Sigmoid colon (tissue), 7 donors: ENCODE data around the gene PFKM. TPM values are rescaled to one million over a fixed set of nuclear protein-coding genes. Genes with fewer than 3 reads are reported as not detected.
"Not testable (repeated sequence)": the region's sequence is repeated elsewhere in the genome, so short reads cannot be mapped to it uniquely, and the experiment has no call there.

Experiments used
- DNase-seq: peaks from one replicate; pipeline ENCODE4 v3.0.0-alpha.2; 2019
- H3K27ac ChIP-seq, 4 donors: fragments of 200-600 bp; sonication (generic); one replicate each; pipeline ENCODE4 v1.5.1; 2016 to 2019; ENCODE audit warnings: mild to moderate bottlenecking in 1 of 4
- H3K27me3 ChIP-seq, 3 donors: fragments of 200-600 bp; sonication (generic); one replicate each; pipeline ENCODE4 v1.5.1; 2019; ENCODE audit warnings: mild to moderate bottlenecking in 1 of 3
- H3K36me3 ChIP-seq, 4 donors: fragments of 200-600 bp; sonication (generic); one replicate each; pipeline ENCODE4 v1.5.1; 2016 to 2019
- H3K4me1 ChIP-seq, 4 donors: fragments of 200-600 bp; sonication (generic); one replicate each; pipeline ENCODE4 v1.5.1; 2017 to 2019
- H3K4me3 ChIP-seq, 4 donors: fragments of 200-600 bp; sonication (generic); one replicate each; pipeline ENCODE4 v1.5.1; 2017 to 2019; ENCODE audit warnings: mild to moderate bottlenecking in 2 of 4, moderate library complexity in 1 of 4
- H3K9me3 ChIP-seq, 4 donors: fragments of 200-600 bp in 3 of 4; sonication (generic) in 3 of 4; one replicate each; pipeline versions ENCODE4 v1.5.1 to v1.6.1; 2013 to 2019
- EP300 ChIP-seq, 4 donors: sonication (generic); formaldehyde crosslinking; IDR thresholded peaks; one replicate each; pipeline ENCODE4 v1.6.1; 2017; ENCODE audit warnings: antibody characterized with exemption in 4 of 4
- POLR2A ChIP-seq, 2 donors: fragments of 450-650 bp; IDR thresholded peaks; one replicate each; pipeline ENCODE4 v1.6.1; 2016; ENCODE audit warnings: antibody characterized with exemption in 2 of 2, mild to moderate bottlenecking in 2 of 2, moderate library complexity in 2 of 2
- POLR2AphosphoS5 ChIP-seq, 4 donors: sonication (generic); formaldehyde crosslinking; IDR thresholded peaks; one replicate each; pipeline ENCODE4 v1.6.1; 2017; ENCODE audit warnings: antibody characterized with exemption in 4 of 4
- WGBS, 2 donors: extraction: QIAGEN DNeasy Blood & Tissue Kit; methylation state at CpG; one replicate each; pipeline ENCODE4 v1.1.7; 2013; 5-methylcytosine and 5-hydroxymethylcytosine counted together
- intact Hi-C: fragments of 100-400 bp; cut with DNase I; formaldehyde crosslinking; loops from one replicate; pipeline ENCODE4 v1.15.1; 2023
- polyA plus RNA-seq, 3 donors: library from polyadenylated mRNA; stranded (reverse); fragments of 200-250 nt; gene quantifications; one replicate each; pipeline ENCODE4 v1.2.3, GENCODE V29; 2013
- total RNA-seq, 4 donors: library from RNA; depleted of rRNA; stranded (reverse); fragments of >200 nt; gene quantifications; one replicate each; pipeline ENCODE4 v1.1.0, GENCODE V29; 2016
- TF ChIP-seq, protein P1 (sequence below), 4 experiments: fragments of 450-650 bp in 3 of 4; fragments of 200-600 bp in 1 of 4; IDR thresholded peaks; one replicate each; pipeline ENCODE4 v1.5.1; 2016 to 2019; ENCODE audit warnings: antibody characterized with exemption in 4 of 4, mild to moderate bottlenecking in 3 of 4, moderate library complexity in 2 of 4
- donor health status: healthy with polysubstance abuse.
- donor health status: Bipolar disorder and iron deficiency.
- donor health status: healthy.

The PFKM gene
- total and polyA plus RNA-seq, 7 donors = 15.6 to 70.6 (median 59.2) TPM

DNA sequence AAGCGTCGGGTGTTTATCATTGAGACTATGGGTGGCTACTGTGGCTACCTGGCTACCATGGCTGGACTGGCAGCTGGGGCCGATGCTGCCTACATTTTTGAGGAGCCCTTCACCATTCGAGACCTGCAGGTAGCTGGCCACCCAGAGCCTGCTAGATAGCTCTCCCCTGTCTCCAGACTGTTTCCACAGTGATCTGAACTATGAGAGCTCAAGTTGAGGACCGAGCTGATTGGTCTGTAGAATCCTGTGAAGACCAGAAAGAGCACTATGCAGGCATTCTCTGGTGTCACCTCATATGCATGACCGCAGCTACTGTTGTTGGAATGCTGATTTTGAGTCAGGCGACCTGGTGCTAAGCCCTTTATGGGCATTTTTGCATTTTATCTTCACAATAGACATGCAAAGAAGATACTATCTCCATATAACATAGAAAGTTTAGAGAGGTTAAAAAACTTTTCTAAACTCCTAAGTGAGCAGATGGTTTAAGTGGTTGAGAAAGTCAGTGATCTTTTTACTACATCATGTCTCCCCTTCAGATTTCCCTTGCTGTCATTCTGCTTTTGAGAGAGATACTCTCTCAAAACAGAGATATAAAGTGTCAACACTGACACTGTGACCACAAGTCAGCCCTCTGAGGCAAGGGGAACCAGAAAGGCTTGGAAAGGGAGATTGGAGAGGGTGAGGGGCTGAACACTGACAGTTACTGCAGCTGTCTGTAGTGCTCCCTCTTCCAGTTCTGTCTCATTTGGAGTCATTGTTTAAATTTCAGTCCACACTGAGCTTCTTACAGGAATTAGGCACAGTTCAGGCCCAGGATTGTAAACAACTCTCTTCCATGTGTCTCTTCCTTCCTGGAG lies 23.9 kb downstream of the PFKM start:
- no peak for TF ChIP-seq POLR2AphosphoS5 (IDR thresholded peaks at IDR 0.05)
- TF ChIP-seq, protein P1, sequence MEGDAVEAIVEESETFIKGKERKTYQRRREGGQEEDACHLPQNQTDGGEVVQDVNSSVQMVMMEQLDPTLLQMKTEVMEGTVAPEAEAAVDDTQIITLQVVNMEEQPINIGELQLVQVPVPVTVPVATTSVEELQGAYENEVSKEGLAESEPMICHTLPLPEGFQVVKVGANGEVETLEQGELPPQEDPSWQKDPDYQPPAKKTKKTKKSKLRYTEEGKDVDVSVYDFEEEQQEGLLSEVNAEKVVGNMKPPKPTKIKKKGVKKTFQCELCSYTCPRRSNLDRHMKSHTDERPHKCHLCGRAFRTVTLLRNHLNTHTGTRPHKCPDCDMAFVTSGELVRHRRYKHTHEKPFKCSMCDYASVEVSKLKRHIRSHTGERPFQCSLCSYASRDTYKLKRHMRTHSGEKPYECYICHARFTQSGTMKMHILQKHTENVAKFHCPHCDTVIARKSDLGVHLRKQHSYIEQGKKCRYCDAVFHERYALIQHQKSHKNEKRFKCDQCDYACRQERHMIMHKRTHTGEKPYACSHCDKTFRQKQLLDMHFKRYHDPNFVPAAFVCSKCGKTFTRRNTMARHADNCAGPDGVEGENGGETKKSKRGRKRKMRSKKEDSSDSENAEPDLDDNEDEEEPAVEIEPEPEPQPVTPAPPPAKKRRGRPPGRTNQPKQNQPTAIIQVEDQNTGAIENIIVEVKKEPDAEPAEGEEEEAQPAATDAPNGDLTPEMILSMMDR (IDR thresholded peaks at IDR 0.05) = no peak
- TF ChIP-seq EP300 (IDR thresholded peaks at IDR 0.05) = no peak
- no peak for TF ChIP-seq POLR2A (IDR thresholded peaks at IDR 0.05)
- peaks cover 17 to 100% (median 49%) of the 10 kb centered on the region in 4 donors for H3K36me3 ChIP-seq
- no peak overlapping the region for H3K4me3 ChIP-seq
- no peaks in the 10 kb centered on the region for H3K9me3 ChIP-seq
- no peak for DNase-seq
- H3K4me1 ChIP-seq = no peaks in the 10 kb centered on the region
- WGBS, 2 donors = 91 to 92% methylated on average over 7 of the region's 7 CpGs
- no peak overlapping the region for H3K27ac ChIP-seq
- intact Hi-C loops = no loop called here
- H3K27me3 ChIP-seq = no peaks in the 10 kb centered on the region

DNA sequence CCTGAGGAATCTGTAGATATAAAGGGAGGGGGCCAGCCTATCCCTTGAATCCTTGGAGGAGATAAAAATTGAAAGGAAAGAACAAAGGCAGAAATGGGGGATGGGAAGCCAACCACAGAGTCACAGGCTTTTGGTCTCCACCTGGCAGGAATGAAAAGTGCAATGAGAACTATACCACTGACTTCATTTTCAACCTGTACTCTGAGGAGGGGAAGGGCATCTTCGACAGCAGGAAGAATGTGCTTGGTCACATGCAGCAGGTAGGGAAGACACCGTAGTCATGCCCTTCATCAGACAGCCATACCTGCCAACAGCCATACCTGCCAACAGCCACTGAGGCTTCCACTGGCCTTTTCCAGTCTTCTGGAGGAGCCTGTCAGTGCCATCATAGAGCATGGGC lies 24.7 kb downstream of the PFKM start:
- H3K27me3 ChIP-seq = no peaks in the 10 kb centered on the region
- no peak for DNase-seq
- H3K4me1 ChIP-seq = no peaks in the 10 kb centered on the region
- H3K4me3 ChIP-seq = no peak overlapping the region
- TF ChIP-seq POLR2A (IDR thresholded peaks at IDR 0.05) (no peak), EP300 (IDR thresholded peaks at IDR 0.05) (no peak)
- H3K9me3 ChIP-seq = no peaks in the 10 kb centered on the region
- 86 to 93% methylated on average over 2 of the region's 2 CpGs for WGBS, 2 donors
- intact Hi-C loops = no loop called here
- H3K27ac ChIP-seq = no peak overlapping the region
- peaks cover 20 to 100% (median 50%) of the 10 kb centered on the region in 4 donors for H3K36me3 ChIP-seq

DNA sequence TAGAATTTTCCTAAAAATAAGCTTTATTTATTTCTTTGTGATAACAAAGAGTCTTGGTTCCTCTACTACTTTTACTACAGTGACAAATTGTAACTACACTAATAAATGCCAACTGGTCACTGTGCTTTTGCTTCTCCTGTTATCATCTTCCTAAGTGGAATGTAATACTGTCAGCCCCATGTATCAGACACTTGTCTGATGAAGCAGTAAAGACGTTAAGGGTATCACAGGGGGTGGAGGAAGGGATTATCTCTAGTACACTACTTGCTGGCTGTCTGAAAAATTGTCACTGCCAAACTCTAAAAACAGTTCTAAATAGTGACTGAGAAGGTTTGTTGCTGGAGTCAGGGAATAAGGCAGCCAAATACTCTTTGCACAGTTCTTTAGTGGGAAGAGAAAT lies 26.8 kb downstream of the PFKM start:
- TF ChIP-seq POLR2AphosphoS5 (IDR thresholded peaks at IDR 0.05) (no peak), POLR2A (IDR thresholded peaks at IDR 0.05) (no peak), EP300 (IDR thresholded peaks at IDR 0.05) (no peak)
- TF ChIP-seq, protein P1 (IDR thresholded peaks at IDR 0.05) = no peak
- H3K27ac ChIP-seq = no peak overlapping the region
- whole genome bisulfite sequencing, 2 donors = 61 to 85% methylated on average over 1 of the region's 1 CpG
- H3K4me1 ChIP-seq = no peaks in the 10 kb centered on the region
- H3K27me3 ChIP-seq = no peaks in the 10 kb centered on the region
- intact Hi-C loops = no loop called here
- H3K9me3 ChIP-seq = no peaks in the 10 kb centered on the region
- H3K36me3 ChIP-seq = peaks cover 39 to 100% (median 58%) of the 10 kb centered on the region in 4 donors
- DNase-seq = no peak
- no peak overlapping the region for H3K4me3 ChIP-seq

DNA sequence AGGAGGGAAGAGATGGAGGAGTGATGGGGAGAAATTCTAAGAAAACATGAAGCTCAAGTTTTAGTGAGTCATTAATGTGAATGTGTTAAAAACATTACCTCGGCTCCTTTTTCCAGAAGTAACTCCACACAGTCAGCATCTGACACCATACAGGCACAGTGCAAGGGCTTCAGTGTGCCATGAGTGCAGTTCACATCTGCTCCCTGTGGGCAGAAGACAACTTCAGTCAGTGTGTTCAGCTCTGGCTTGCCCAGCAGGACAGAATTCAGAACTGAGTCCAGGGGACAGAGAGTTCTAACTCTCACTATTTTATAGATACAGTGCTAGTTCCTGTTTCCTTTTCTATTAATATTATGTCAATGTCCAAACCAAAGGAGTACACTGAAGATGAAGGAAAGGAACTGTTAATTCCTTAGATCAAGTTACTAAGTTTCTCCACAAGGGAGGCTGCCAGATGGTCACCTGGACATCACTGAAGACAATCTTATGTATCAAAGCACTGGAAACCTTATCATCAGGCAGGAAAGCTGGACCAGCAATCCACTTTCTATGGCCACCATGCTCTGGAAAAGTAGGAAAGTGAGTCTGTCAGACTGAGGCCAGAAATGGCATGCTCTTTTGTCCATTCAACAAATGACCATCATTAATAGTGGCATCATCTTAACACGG lies 32.1 kb downstream of the PFKM start:
- WGBS, 2 donors = 75 to 85% methylated on average over 2 of the region's 2 CpGs
- TF ChIP-seq, protein P1 (IDR thresholded peaks at IDR 0.05) = no peak
- TF ChIP-seq POLR2A (IDR thresholded peaks at IDR 0.05) = no peak
- TF ChIP-seq EP300 (IDR thresholded peaks at IDR 0.05) = no peak
- TF ChIP-seq POLR2AphosphoS5 (IDR thresholded peaks at IDR 0.05) = no peak
- Histone ChIP-seq H3K36me3 (peaks cover 30 to 76% (median 48%) of the 10 kb centered on the region in 4 donors), H3K4me1 (peaks cover 0 to 13% (median 3%) of the 10 kb centered on the region in 4 donors), H3K27ac (no peak overlapping the region), H3K27me3 (no peaks in the 10 kb centered on the region), H3K9me3 (no peaks in the 10 kb centered on the region), H3K4me3 (no peak overlapping the region)
- intact Hi-C loops = no loop called here
- no peak for DNase-seq

DNA sequence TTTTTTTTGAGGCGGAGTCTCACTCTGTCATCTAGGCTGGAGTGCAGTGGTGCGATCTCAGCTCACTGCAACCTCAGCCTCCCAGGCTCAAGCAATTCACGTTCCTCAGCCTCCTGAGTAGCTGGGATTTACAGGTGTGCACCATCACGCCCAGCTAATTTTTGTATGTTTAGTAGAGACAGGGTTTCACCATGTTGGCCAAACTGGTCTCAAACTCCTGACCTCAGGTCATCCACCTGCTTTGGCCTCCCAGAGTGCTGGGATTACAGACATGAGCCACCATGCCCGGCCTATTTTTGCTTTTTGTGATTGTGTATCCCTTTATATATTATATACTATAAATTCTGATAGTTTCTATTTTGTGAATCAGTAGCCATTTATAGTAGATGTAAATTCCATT lies 36.6 kb downstream of the PFKM start:
- Histone ChIP-seq H3K4me1 (peaks cover 0 to 23% (median 10%) of the 10 kb centered on the region in 4 donors), H3K36me3 (peaks cover 10 to 30% (median 20%) of the 10 kb centered on the region in 4 donors)
- not testable (repeated sequence) for H3K9me3 ChIP-seq, H3K4me3 ChIP-seq, H3K27me3 ChIP-seq, DNase-seq, H3K27ac ChIP-seq
- 97% methylated on average over 5 of the region's 5 CpGs for WGBS, 2 donors
- intact Hi-C loops = loop anchor here (5.0 kb wide), 1 partner anchor 42 kb away; no protein-coding TSS in a partner anchor
